Right renal cortex interstitium (tissue), 3 donors: Measurements from ENCODE around the gene RIMKLB. TPM values are rescaled to one million over a fixed set of nuclear protein-coding genes. Genes with fewer than 3 reads are reported as not detected.

ENCODE experiments used
- DNase-seq, 3 donors: peaks; one replicate each; pipeline ENCODE4 v3.0.0-alpha.2; 2013; ENCODE audit warnings: low read depth in 3 of 3, low spot score in 2 of 3
- polyA plus RNA-seq, 3 donors: library from polyadenylated mRNA; unstranded; fragments of 120-200 nt; gene quantifications; one replicate each; pipeline ENCODE4 v1.2.1, GENCODE V29; 2013; ENCODE audit not compliant: insufficient read length in 3 of 3

The RIMKLB gene
- 100 to 1,000 TPM in 2 of 3 donors, 10 to 100 TPM in 1; 77.8 to 111 (median 105) TPM for polyA plus RNA-seq

GRCh38 chr12:8697476-8698131 is at the start of gene RIMKLB:
Gene RIMKLB, plus strand, starts transcription at chr12:8697991. Its CDS starts 15,876 bp downstream, at chr12:8713867.
- peak in 1 of 3 donors; percentile 78 for DNase-seq

DNA sequence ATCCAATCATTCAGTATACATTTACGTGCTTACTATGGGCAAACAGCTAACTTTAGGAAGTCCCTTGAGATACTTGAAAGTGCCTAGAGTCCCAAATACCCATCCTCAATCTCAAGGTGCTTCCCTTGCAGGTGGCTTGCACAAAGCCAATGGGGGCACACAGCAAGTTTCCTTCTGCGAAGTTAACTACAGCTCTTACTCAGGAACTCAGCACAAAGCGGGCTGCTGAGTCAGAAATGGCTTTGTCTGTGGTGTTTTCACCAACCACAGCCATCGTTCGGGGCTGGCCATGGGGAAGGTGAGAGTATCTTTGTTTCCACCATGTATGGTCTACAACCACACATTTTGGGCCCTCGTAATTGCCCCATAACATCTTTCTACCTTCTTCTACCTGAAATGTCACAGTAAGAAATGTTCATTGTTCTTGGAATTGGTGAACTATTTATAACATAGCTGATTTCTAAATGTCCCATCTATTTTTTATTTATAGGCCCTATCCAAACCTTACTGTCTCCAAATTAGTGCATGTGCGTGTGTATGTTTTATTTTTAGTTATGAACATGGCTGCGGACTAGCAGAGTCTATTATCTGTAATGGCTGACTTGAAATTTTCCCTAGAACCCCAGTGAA is 49.1 kb upstream of the RIMKLB start:
- DNase-seq: no peak

DNA sequence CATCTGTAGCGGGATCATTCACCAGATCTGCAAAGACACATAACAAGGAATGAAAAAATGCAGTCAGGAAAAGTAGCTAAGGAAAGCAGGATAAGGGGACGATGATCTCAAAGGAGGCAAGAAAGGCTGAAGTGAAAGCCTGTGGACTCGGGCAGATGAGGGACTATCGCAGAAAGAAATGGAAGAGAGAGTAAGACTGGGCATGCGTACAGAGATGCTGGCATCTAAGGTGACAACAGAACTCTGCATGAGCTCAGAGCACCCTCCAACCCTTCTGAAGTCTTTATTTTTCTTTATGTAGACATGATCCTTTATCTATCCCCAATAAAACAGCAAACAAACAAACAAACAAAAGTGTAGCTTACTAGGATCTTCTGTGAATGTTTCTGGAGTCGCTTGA is 42.4 kb upstream of the RIMKLB start:
- no peak for DNase-seq

GRCh38 chr12:8658346-8658745 is 39.4 kb upstream of the RIMKLB start:
- DNase-seq: no peak

DNA sequence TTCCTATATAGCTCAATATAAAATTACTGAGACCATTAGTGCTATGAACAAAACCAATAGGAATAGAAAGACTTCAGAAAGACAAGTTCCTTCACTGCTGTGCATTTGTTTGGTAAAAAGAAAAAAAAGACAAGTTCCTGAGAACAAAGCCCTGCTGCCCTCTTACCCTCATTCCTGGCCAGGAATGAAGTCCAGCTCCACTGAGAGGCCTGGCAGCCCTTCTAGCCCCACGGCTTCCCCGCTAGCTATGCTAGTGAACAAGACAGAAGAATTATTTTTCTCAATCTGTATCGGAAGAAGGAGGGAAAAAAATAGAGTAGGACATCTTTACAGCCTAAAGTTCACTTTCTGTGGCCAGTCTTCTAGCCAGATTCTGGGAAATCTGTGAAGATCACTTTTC is 36.8 kb upstream of the RIMKLB start:
- no peak for DNase-seq

DNA sequence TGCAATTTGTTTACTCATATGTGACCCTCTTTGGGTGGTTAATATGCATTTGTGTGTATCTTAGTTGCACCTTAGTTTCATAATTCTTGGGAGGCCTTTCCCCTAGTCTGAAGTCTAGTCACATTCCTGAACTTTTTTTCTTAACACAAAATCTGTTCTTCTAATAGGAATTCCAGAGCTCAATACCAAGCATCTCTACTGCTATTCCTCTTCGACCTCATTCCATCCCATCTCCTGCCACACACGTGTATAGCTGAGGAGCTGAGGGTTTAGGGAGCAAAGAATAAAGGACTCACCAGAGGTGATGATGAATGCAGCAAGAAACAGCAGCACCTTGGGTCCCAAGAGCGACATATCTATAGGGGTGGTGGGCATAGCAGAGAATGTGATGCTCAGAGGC is 36.0 kb upstream of the RIMKLB start:
- no peak for DNase-seq

DNA sequence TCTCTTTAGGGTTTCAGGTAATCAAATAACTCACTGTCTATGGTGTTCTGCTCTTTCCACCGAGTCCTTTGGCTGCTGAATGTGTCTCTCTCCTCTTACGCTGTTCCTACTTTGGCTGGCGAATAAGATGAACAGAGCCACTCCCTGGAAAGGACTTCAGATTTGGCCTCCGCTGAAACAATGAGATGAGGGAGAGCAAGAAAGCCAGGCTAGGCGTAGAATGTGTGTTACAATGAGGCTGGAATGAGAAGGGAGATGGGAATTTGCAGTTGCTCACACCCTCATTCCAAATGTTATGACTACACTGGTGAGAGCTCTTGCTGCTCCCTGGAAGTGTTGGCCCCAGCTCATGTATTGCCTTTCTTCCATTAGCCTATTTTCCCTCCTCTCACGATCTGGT is 35.2 kb upstream of the RIMKLB start, which contains the start of gene MFAP5:
MFAP5 (minus strand) TSS at position 234 of the 400 bp plus-strand sequence. CDS start 722 bp downstream, outside the sequence.
- DNase-seq: no peak

DNA sequence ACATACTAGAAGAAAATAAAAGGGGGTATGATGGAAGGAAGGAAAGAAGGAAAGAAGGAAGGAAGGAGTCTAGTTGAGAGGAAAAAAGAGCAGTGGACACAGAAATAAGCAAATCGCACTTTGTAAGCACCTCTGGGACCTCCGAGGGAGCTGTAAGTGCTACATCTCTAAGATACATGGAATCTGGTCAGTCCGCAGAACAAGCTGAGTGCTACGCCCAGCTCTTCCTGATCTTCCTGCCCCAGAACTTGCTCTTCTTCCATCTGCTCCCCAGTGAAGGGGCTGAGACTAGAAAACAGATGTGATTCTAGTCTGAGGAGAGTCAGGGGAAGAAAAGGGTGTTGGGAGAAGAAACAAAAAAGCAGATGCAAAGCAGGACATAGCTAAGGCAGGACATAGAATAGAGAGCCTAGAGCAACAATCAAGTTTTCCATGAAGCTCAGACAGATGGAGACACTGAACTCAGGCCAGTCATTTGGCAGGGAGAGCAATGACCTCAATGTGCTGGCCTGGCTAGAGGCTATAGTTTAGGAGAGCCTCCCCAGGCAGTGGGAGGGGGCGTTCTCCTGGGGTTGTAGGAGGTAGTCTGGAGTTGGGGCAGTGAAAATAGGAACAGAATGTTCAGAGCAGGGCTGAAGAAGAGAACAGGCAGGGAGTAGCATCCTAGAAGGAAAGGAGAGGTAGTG is 33.4 kb upstream of the RIMKLB start:
- DNase-seq: no peak

- DNase-seq: no peak
These were observed 32.0 kb upstream of the RIMKLB start for GRCh38 chr12:8665759-8666158.

- DNase-seq: no peak
These were observed 30.5 kb upstream of the RIMKLB start for GRCh38 chr12:8667270-8667669.

GRCh38 chr12:8668441-8668840 is 29.4 kb upstream of the RIMKLB start:
- DNase-seq: no peak

DNA sequence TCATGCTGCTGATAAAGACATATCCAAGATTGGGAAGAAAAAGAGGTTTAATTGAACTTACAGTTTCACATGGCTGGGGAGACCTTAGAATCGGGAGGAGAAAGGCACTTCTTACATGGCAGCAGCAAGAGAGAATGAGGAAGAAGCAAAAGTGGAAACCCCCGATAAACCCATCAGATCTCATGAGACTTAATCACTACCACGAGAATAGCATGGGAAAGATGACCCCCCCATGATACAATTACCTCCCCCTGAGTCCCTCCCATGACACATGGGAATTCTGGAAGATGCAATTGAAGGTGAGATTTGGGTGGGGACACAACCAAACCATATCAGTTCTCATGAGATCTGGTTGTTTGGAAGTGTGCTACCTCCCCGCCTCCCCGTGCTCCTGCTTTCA is 25.4 kb upstream of the RIMKLB start:
- no peak for DNase-seq

DNA sequence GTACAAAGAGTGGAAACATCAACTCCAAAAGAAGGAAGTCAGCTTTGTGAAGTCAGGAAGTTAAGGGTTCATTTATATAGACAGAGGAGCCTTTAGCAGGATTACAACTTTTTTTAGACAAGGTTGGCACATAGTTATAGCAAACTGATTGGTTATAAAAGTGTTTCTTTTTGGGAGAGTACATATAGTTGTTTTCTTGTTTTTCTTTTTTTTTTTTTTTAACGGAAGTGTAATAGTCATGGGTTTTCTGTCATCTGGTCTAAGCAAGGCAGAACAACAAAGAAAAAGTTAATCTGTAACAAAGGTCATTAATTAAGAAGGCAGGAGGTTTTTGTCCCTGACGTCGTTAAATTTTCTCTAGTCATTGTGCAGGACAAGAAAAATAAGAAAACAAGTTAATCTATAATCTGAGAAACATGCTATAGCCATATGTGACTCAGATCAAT is 22.2 kb upstream of the RIMKLB start:
- DNase-seq: no peak

DNA sequence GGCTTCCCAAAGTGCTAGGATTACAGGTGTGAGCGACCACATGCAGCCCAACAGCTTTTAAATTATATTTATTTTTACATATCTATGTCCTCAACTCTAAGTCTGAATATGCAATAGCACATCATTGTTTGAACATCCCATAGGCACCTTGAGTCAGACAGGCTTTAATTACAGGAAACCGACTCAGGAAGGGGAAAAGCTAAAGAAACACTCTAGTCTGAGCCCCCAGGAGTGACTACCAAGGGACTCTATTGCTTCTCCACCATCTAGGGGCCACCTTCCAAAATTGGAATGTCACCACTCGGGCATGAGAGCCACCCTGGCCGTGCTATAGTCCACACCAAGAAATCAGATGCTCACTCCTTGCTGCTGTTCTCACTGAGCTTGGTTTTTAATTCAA is 21.1 kb upstream of the RIMKLB start:
- no peak for DNase-seq

DNA sequence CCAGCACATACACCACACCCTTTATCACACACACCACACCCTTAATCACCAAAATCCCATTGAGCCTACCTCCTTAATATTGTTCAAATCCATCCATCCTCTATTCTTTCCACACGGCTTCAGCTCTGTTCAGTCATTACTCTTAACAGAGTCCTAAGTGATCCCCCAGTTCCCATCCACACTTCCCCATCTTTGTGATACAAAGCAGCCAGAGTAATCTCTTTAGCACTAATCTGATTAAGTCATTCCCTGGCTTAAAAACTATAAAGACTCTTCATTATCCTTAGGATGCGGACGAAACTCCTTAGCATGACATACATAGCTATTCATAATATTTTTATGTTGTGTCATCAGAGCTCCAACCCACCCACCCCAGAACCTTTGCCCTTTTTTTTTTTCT is 20.4 kb upstream of the RIMKLB start:
- no peak for DNase-seq

- no peak for DNase-seq
These were observed 19.1 kb upstream of the RIMKLB start for GRCh38 chr12:8678661-8679111.

DNA sequence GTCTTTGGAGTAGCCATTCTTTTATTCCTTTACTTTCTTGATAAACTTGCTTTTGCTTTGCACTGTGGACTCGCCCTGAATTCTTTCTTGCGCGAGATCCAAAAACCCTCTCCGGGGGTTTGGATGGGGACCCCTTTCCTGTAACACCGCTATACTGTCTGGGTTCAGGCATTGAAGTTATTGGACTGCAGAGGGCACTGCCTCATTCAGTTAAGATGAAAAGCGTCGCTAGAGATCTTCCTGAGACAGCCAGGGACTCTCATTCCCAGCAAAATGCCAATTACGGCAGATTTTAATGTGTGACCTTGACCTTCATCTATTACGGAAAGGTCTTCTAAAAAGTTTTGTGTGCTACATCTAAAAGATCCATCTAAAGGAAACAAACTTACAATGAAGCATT is 17.3 kb upstream of the RIMKLB start:
- no peak for DNase-seq

GRCh38 chr12:8681129-8681884 is 16.5 kb upstream of the RIMKLB start:
- no peak for DNase-seq

GRCh38 chr12:8685051-8685450 is 12.7 kb upstream of the RIMKLB start:
- DNase-seq: no peak

DNA sequence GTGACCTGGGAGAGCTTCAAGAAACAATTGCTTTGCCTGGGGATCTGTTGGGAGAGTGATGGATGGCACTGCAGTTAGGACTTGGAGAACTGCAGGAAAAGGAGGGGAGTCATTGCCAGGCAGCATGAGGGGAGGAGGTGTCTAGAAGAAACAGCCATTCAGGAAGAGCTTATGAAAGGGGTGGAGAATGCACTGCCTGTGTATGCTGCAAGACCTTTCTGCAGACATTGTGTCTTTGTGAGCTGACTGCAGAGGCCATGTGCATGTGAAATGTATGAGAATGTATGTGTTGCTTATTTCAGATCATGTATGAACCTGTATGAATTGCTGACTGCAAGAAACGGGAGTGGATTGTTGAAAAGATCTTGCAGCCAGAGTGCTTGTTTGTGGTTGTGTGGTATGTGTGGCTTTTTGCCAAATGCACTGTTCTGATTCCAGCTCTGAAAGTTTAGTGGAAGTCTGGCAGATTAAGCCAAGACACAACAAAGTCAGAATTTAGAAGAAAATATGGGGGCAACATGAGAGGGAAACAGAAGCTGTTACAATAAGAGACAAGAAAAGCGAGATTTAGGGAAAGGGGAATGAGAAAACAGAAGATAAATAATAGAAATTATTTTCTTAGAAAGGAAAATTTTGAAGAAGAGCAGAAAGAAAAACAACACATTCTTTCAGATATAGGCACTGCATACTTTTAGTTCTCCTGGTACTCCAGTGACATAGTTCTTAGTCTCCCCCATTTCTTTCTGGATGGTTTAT is 9.8 kb upstream of the RIMKLB start:
- DNase-seq: no peak
